HG03378 (cell line): ENCODE results near the gene GADL1.

Source experiments
- ATAC-seq: cut with Tn5 transposase; IDR thresholded peaks from one replicate; pipeline ENCODE4 v1.9.1; 2021; ENCODE audit warnings: mild to moderate bottlenecking, moderate library complexity; ENCODE audit not compliant: unreplicated experiment

GADL1 gene

DNA sequence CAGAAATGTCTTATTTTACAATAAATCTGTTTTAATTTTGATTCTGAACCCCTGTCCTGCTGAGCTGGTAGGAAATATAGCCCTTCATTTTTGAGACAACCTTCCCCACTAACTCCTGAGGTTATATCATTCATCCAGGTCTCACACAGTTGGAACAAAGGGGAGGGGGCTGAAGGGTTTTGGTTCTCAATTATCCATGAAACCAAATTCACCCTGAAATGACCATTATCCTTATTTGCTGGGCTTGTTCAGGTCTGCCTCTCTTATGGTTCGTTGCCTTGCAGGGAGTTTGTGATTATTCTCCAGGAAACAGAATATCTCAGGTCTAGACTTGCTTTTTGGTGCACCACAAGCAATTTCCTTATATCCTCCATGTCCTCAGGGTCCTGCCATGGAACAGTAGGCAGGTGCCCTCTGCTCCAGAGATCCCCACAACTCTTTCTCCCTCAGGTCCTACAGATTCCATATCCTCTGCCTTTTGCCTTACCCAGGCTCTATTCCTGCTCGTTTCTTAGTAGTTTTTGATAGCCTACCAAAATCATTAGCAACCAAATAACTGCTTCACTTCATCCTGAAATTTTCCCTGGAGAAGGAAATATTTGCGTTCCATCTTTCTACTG lies 193.6 kb downstream of the GADL1 start:
- no peak for ATAC-seq

GRCh38 chr3:30699927-30700326 lies 194.5 kb downstream of the GADL1 start:
- no peak for ATAC-seq

DNA sequence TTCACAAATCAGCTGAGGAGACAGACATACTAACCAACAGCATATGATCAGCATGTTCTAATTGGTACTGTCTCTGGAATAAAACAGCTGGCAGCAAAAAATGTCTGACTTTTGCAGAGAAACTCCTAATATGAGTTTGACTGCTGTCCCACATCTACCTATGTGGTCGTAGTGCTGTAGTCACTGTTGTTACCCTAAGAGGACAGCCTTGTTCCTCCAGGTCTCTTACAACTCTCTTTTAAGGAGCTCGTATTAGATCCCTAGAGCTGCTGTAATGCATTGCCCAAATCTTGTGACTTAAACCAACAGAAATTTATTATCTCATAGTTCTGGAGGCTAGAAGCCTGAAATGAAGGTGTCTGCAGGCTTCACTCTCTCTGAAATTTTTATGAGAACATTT lies 195.9 kb downstream of the GADL1 start:
- no peak for ATAC-seq

GRCh38 chr3:30696896-30697295 lies 197.6 kb downstream of the GADL1 start:
- ATAC-seq, result no peak

GRCh38 chr3:30696403-30696819 lies 198.1 kb downstream of the GADL1 start:
- ATAC-seq, result no peak

- ATAC-seq, result no peak
Observed at GRCh38 chr3:30695302-30696061, 199.0 kb downstream of the GADL1 start.

DNA sequence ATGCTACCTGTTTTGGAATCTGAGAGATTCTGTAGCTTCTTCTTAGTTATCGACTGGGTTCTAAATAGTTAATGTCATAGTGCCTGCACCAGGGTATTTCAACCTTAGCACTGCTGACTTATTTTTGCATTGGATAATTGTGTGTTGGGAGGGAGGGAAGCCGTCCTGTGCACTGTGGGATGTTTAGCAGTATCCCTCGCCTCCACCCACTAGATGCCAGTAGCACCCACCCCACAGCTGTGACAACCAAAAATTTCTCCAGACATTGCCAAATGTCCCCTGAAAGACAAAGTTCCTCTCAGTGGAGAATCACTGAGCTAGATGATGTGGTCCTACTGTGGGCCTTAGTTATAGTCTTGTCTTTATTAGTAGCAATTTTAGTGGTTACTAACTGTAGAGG lies 199.8 kb downstream of the GADL1 start:
- no peak for ATAC-seq

GRCh38 chr3:30694148-30694547 lies 200.3 kb downstream of the GADL1 start:
- no peak for ATAC-seq

GRCh38 chr3:30693470-30694120 lies 200.9 kb downstream of the GADL1 start:
- peak; percentile 98 for ATAC-seq

DNA sequence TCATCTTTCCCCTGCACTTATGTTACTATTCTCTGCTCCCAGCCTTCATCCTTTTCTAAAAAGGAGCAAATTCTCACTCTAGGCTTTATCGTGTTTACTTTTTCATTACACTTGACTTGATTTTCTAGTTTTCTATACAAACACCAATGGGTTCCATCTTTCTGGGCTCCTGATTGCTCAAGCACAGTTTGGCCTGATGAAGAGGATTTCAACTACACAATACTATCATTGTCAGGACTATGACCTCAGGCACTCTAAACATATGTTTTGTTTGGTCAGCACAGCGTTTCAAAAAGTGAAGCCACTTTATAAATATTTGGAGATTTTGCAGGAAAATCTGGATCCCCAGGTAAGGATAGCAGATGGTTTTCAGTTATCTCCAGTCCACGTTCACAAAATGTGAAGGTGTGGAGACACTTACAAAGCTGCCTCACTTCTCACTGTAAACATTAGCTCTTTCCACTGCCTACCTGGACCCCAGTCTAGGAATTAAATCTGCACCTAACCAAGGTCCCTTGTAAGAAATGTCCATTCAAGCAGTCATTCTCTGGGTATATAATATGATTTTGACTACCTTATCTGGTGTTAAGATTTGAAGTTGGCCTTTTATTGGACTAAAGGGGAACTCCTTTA lies 201.8 kb downstream of the GADL1 start:
- no peak for ATAC-seq

GRCh38 chr3:30691944-30692343 lies 202.5 kb downstream of the GADL1 start:
- no peak for ATAC-seq

DNA sequence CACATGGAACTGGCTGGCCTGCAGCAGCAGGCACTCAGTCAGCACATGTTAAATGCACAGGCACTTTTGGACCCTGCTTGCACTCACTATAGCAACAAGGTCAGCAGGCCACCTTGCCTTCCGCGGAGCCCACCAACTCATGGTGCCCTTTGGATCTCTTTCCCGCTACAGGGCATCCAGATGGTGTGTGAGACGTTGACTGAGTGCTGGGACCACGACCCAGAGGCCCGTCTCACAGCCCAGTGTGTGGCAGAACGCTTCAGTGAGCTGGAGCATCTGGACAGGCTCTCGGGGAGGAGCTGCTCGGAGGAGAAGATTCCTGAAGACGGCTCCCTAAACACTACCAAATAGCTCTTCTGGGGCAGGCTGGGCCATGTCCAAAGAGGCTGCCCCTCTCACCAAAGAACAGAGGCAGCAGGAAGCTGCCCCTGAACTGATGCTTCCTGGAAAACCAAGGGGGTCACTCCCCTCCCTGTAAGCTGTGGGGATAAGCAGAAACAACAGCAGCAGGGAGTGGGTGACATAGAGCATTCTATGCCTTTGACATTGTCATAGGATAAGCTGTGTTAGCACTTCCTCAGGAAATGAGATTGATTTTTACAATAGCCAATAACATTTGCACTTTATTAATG lies 203.1 kb downstream of the GADL1 start:
- ATAC-seq, result no peak

GRCh38 chr3:30690199-30690598 lies 204.3 kb downstream of the GADL1 start:
- no peak for ATAC-seq

DNA sequence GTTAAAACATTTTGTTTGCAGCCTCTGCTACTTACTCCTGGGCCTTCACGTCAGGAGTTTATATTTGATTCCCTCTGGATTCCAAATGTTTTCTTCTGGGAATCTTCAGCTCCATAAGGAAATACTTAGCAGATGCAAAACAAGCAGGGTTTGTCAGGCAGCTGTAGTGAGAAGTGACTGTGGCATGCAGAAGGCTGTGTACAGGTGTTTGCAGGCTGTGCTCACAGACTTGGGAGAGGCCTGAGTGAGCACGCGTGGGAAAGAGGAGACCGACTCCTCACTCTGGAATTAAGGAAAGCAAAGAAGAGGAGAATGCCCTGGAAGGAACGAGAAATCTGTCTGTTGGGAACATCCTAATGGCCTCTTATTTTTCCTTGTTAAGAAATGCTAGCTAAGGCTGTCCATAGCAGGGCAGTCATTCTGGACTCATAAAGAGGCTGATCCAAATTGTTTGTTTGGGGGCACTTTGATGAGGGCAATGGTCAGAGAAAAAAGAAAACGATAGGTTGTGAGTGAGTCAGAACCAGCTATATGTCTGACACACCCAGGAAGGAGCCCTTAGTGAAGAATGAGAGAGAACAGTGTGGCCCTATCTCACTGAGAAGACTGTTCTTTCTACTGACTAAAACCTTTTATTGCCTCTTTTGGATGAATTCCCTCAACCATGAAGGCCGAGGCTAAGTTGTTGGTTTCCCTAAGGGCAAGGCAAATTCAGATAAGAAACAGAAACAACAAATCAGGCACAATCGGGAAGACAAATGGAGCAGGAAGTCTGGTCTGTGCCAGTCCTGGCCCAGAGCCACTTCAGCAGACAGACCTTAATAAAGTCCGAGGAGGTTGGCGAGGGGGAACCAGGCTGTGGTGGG lies 205.5 kb downstream of the GADL1 start:
- no peak for ATAC-seq

DNA sequence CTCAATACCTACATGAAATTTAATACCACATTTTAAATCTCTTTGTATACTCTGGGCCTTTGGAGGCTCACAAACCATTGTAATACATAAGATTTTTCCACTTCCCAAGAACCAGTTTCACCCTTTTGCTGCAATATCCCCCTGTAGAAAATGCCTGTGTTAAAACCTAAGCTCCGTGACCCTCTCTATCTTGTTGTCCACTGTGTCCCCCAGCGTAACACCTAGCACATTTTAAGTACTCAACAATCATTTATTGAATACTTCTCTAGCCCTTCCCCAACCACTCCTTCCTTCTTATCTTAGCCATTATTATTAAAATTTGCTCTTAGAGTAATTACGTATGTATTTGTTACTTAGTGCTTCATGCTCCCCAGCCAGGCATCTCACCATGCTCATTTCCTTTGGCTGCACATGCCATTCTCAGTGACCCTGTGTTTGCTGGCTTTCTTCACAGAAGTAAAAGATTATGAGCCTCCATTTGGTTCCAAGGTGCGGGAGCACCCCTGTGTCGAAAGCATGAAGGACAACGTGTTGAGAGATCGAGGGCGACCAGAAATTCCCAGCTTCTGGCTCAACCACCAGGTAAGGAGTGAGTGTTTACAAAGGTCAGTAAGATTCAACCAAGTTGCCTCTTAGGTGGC lies 206.4 kb downstream of the GADL1 start:
- no peak for ATAC-seq

- no peak for ATAC-seq
Observed at GRCh38 chr3:30686799-30687198, 207.7 kb downstream of the GADL1 start.

GRCh38 chr3:30686176-30686575 lies 208.3 kb downstream of the GADL1 start:
- ATAC-seq, result no peak

DNA sequence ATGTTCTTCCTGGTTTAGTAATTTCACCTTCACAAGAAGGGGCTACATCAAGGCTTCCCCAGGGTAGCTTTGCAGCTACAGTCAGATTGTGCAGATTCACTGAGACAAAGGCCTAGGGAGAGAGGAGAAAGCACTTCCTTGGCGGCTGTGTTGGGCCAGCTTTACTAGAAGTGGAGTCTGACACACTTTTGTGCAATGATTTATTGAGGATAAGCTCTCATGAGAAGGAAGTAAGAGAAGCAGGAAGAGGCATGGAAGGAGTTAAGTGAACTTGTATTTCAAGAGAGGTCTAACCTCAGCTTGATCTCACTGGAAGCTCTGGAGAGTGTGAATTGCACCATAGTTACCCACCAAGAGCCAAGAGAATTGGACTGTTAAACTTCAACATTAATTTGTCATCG lies 209.2 kb downstream of the GADL1 start:
- no peak for ATAC-seq

DNA sequence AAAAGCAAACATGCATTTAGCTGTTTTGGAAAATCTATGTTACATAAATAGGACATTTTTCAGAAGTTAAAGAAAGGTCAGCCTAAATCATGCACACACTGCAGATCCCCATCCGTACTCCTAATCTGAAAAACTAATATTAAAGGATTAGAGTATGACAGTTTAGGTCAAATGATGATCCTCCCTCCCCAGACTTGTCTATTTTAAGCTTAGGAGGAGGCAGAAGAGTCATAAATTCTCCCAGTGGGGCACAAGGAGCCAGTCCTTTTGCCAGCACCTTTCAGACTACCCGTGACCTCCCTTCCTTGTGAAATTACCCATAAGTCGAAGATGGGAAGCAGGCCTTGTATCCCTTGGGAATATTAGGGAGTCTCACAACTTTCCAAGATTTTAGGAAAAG lies 210.1 kb downstream of the GADL1 start:
- ATAC-seq, result no peak

DNA sequence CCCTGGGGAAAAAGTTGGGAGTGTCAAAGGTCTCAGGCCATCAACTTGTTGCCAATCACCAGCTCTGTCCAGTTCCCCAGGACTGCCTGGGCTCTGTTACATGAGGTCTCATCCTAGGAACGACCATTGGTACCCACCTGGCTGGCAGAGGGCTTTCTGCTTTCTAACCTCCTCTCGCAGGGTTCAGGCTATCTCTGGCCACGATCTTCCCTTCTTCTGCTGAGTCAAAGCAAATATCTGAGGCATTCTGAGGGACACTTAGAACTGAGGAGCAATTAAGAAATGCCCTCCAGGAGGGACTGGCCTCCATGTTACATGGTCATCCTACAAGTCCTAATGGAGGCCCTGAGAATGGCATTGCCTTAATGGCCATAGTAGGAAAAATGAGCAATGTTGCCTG lies 210.7 kb downstream of the GADL1 start:
- ATAC-seq, result no peak
